NT2/D1 (cell line): ENCODE results near the gene OGFR.

Source experiments
- DNase-seq: peaks from one replicate; pipeline ENCODE4 v3.0.0-alpha.2; 2011; ENCODE audit warnings: low read depth, low spot score
- H3K27me3 ChIP-seq: 2 replicates; pipeline ENCODE4 v1.6.0; 2011; ENCODE audit warnings: mild to moderate bottlenecking; ENCODE audit not compliant: insufficient read length, insufficient read depth
- H3K36me3 ChIP-seq: 2 replicates; pipeline ENCODE4 v1.6.1; 2011; ENCODE audit warnings: mild to moderate bottlenecking, low read length, mixed read lengths; ENCODE audit not compliant: insufficient read depth, insufficient read length
- H3K4me1 ChIP-seq: 2 replicates; pipeline ENCODE4 v1.5.1; 2011; ENCODE audit not compliant: insufficient read depth, insufficient read length
- H3K4me3 ChIP-seq: 2 replicates; pipeline ENCODE4 v1.5.1; 2011; ENCODE audit warnings: low read depth; ENCODE audit not compliant: insufficient read length
- H3K9ac ChIP-seq: 2 replicates; pipeline ENCODE4 v1.6.0; 2011; ENCODE audit warnings: low read depth; ENCODE audit not compliant: insufficient read length
- H3K9me3 ChIP-seq: 2 replicates; pipeline ENCODE4 v1.5.1; 2011; ENCODE audit warnings: mild to moderate bottlenecking, low read length; ENCODE audit not compliant: insufficient read depth
- SUZ12 ChIP-seq: IDR thresholded peaks from 2 replicates; pipeline ENCODE4 v1.6.1; 2011; ENCODE audit not compliant: insufficient read length, insufficient read depth; ENCODE audit errors: extremely low read depth
- YY1 ChIP-seq: IDR thresholded peaks from 2 replicates; pipeline ENCODE4 v1.6.1; 2011; ENCODE audit not compliant: insufficient read length, insufficient read depth
- ZNF274 ChIP-seq: IDR thresholded peaks from 2 replicates; pipeline ENCODE4 v1.6.1; 2011; ENCODE audit warnings: mild to moderate bottlenecking, low read depth, low read length

OGFR gene

GRCh38 chr20:62765432-62766070 lies 39.1 kb upstream of the OGFR start:
- no peaks in the 10 kb centered on the region for H3K36me3 ChIP-seq
- H3K9me3 ChIP-seq: no peaks in the 10 kb centered on the region
- H3K27me3 ChIP-seq: no peaks in the 10 kb centered on the region
- peaks cover 13% of the 10 kb centered on the region for H3K4me1 ChIP-seq
- no peak overlapping the region for H3K9ac ChIP-seq
- TF ChIP-seq ZNF274 (no peak), YY1 (no peak), SUZ12 (no peak)
- DNase-seq: no peak
- no peak overlapping the region for H3K4me3 ChIP-seq

- H3K9ac ChIP-seq: no peak overlapping the region
- H3K27me3 ChIP-seq: no peaks in the 10 kb centered on the region
- H3K4me1 ChIP-seq: peaks cover 8% of the 10 kb centered on the region
Measured at GRCh38 chr20:62766071-62766450, 38.6 kb upstream of the OGFR start.

DNA sequence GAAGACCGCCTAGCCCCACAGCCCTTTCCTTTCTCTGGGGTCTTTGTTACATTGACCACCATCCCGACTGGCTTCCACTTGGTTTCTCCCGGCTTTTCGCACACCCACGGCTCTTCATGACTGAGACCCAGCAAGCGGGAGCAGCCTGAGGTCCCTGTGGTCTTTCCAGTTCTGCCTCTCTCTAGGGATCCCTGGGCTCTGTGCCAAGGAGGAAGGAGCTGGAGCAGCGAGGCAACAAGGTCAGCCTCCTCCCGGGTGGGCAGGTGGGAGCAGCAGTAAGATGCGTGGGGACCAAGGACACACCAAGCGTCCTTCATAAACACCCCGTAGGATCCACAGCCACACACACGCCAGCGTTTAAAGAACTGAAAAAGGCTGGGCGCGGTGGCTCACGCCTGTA lies 37.9 kb upstream of the OGFR start:
- peaks cover 8% of the 10 kb centered on the region for H3K4me1 ChIP-seq
- H3K4me3 ChIP-seq: no peak overlapping the region
- H3K9me3 ChIP-seq: no peaks in the 10 kb centered on the region
- TF ChIP-seq SUZ12: no peak
- no peak for TF ChIP-seq ZNF274
- TF ChIP-seq YY1: no peak
- no peaks in the 10 kb centered on the region for H3K27me3 ChIP-seq
- no peak overlapping the region for H3K9ac ChIP-seq
- H3K36me3 ChIP-seq: no peaks in the 10 kb centered on the region
- no peak for DNase-seq

More at GRCh38 chr20:62766071-62766450, 38.6 kb upstream of the OGFR start:
- H3K4me3 ChIP-seq: no peak overlapping the region
- no peaks in the 10 kb centered on the region for H3K9me3 ChIP-seq
- no peak for TF ChIP-seq SUZ12
- TF ChIP-seq ZNF274: no peak
- no peak for TF ChIP-seq YY1
- DNase-seq: no peak
- no peaks in the 10 kb centered on the region for H3K36me3 ChIP-seq

DNA sequence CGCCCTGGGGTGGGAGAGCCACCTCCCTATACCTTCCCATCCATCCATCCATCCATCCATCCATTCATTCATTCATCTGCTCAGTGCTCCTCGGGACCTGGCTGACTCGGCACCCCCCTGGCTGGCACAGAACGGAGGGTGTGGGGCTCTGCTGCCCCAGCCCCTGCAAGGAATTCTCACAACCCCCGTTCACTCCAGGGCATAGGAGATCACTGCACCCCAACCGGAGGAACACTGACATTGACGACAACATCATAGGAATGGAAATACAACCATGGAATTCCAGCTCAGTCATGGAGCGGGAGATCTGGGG lies 36.4 kb upstream of the OGFR start:
- no peaks in the 10 kb centered on the region for H3K9me3 ChIP-seq
- no peaks in the 10 kb centered on the region for H3K27me3 ChIP-seq
- no peak overlapping the region for H3K9ac ChIP-seq
- H3K4me3 ChIP-seq: no peak overlapping the region
- DNase-seq: no peak
- TF ChIP-seq ZNF274 (no peak), SUZ12 (no peak), YY1 (no peak)
- H3K36me3 ChIP-seq: no peaks in the 10 kb centered on the region
- H3K4me1 ChIP-seq: peaks cover 13% of the 10 kb centered on the region

DNA sequence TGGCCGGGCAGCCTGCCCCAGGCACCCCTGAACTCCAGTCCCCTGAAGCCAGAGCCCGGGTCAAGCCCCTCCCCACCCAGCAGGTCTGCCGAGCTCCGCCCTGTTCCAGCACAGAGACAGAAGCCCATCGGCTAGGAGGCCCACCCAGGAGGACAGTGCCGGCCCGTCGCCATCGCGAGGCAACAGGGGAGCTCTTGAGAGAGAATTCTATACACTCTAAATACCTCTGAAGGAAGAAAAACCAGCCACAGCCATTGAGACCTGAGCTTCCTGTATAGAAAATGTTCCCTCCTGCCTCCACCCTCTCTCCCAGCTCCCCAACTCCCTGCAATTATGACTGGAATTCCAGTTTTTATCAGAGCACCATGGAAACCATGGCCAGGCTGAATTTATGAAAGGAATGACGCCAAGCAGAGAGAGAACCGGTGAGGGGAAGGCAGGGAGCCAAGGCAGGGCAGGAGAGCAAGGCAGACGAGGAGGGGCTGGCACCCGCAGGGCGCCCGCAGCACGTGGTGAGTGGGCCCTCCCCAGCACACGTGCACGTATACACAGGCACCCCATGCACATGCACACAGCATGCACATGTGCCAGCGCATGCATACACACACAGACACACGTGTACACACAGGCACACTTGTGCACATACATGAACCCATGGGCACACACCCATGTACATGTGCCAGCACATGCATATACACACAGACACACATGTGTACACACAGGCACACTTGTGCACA lies 35.9 kb upstream of the OGFR start:
- H3K36me3 ChIP-seq: no peaks in the 10 kb centered on the region
- no peak overlapping the region for H3K9ac ChIP-seq
- H3K27me3 ChIP-seq: no peaks in the 10 kb centered on the region
- no peak overlapping the region for H3K4me3 ChIP-seq
- no peak for TF ChIP-seq ZNF274
- TF ChIP-seq SUZ12: no peak
- no peak for TF ChIP-seq YY1
- DNase-seq: no peak
- H3K4me1 ChIP-seq: peaks cover 11% of the 10 kb centered on the region
- no peaks in the 10 kb centered on the region for H3K9me3 ChIP-seq

DNA sequence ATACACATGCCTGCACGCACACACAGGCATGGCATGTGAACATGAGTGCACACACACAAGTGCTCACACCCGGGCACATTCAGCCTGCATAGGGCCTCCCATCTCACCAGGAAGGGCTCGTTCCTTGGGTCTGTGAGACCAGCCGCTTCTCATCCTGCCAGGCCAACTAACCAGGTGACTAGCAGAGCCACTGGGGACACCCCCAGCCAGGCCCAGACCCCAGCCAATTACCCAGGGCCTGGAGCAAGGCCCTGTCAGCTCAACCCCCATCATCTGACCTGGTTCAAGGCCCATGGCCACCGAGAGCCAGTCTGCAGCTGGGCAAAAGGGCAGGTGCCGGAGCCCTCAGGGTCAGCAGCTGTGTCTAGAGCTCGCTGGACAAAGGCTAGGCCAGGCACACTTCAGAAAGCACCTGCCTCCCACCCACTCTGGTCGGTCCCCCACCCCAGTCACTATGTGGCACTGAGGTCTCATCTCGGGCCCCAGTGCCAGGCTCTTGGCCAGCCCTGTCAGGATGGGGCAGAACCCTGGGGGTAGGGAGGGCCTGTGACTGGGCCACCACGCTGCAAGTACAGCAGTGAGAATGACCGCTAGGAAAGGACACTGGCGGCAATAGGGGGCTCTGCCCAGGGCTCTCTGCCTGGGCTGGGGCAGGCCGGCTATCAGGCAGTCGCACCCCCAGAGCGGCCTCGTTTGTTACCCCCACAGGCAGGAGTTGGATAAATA lies 35.1 kb upstream of the OGFR start:
- Histone ChIP-seq H3K9ac (no peak overlapping the region), H3K9me3 (no peaks in the 10 kb centered on the region), H3K36me3 (no peaks in the 10 kb centered on the region), H3K4me1 (peaks cover 11% of the 10 kb centered on the region), H3K4me3 (no peak overlapping the region), H3K27me3 (no peaks in the 10 kb centered on the region)
- TF ChIP-seq YY1 (no peak), SUZ12 (no peak), ZNF274 (no peak)
- DNase-seq: no peak

GRCh38 chr20:62770111-62770910 lies 34.3 kb upstream of the OGFR start:
- H3K27me3 ChIP-seq: no peaks in the 10 kb centered on the region
- H3K9ac ChIP-seq: no peak overlapping the region
- peaks cover 11% of the 10 kb centered on the region for H3K4me1 ChIP-seq
- TF ChIP-seq SUZ12: no peak
- no peak for TF ChIP-seq ZNF274
- no peak for TF ChIP-seq YY1
- H3K36me3 ChIP-seq: no peaks in the 10 kb centered on the region
- H3K9me3 ChIP-seq: no peaks in the 10 kb centered on the region
- no peak overlapping the region for H3K4me3 ChIP-seq
- DNase-seq: no peak
